ENCODE measurements around the gene PIGT. TPM values are rescaled to one million over a fixed set of nuclear protein-coding genes. Genes with fewer than 3 reads are reported as not detected.

PIGT gene
- total and polyA plus RNA-seq, 2 of the 13 experiments (the other 11 are each of a cell fraction or from before 2014, with no cell fraction given), result 65.9 to 74.1 TPM

- TF ChIP-seq SKIL (CRISPR knock-in tag; IDR thresholded peaks at IDR 0.05; ENCODE audit: borderline replicate concordance) (no peak), TAF15 (IDR thresholded peaks at IDR 0.05; ENCODE audit: low read depth, low read length, poor library complexity, severe bottlenecking) (no peak), ZMYM2 (CRISPR knock-in tag; IDR thresholded peaks at IDR 0.05) (no peak), ZMYM4 (CRISPR knock-in tag; IDR thresholded peaks at IDR 0.05) (peak; percentile 95), ZNF350 (CRISPR knock-in tag; IDR thresholded peaks at IDR 0.05; ENCODE audit: borderline replicate concordance, low read depth) (peak; percentile 99), ZBTB44 (CRISPR knock-in tag; IDR thresholded peaks at IDR 0.05) (no peak), ZNF784 (CRISPR knock-in tag; IDR thresholded peaks at IDR 0.05; ENCODE audit: borderline replicate concordance) (peak; percentile 73), ATF7-NPFF (CRISPR knock-in tag; IDR thresholded peaks at IDR 0.05; ENCODE audit: low read depth) (peak; percentile 89), HNF1B (CRISPR knock-in tag; IDR thresholded peaks at IDR 0.05) (peak; percentile 96), RARA (CRISPR knock-in tag; IDR thresholded peaks at IDR 0.05) (0 out of 2 replicates have a peak, but pooled peaks have one; percentile 42), SALL2 (CRISPR knock-in tag; IDR thresholded peaks at IDR 0.05) (peak; percentile 93), SUZ12 (IDR thresholded peaks at IDR 0.05; ENCODE audit: low read depth, low read length) (peak; percentile 30; the same call in 1 of the 2 replicates), HHEX (CRISPR knock-in tag; IDR thresholded peaks at IDR 0.05) (0 out of 2 replicates have a peak, but pooled peaks have one; percentile 24), TRIM24 (CRISPR knock-in tag; IDR thresholded peaks at IDR 0.05) (no peak), GATA4 (IDR thresholded peaks at IDR 0.05; ENCODE audit: borderline replicate concordance, low read depth) (peak; percentile 84), CHCHD3 (CRISPR knock-in tag; IDR thresholded peaks at IDR 0.05) (peak; percentile 90; the same call in 1 of the 2 replicates)
Observed at GRCh38 chr20:45415822-45416637, at the start of gene PIGT (continued).

Data from HepG2 (cell line).